Measurements from ENCODE around the gene ASPN.

ASPN gene

DNA sequence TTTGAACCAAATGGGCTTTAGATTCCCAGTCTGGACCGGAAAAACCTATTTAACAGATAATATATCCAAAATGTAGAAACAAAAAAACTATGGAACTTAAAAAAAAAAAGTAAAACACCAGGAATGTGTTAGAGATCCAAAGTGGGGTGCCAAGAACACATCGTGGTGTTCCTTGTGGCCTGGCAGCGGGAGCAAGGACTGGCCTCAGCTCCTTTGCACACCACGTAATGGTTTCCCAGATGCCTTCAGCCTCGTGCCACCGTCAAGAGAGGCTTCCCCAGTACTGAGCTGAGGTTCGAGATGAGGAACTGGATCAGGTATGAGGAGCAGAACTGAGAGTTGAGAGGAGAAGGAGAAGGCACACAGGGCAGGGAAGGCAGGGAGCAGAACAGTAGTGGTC is 3.5 kb downstream of the ASPN start:
- H3K9me3 ChIP-seq, result no peaks in the 10 kb centered on the region
- H3K36me3 ChIP-seq (replicated peaks), result no peaks in the 10 kb centered on the region
- no peak overlapping the region for H3K4me3 ChIP-seq
- H3K4me1 ChIP-seq, result peaks cover 7% of the 10 kb centered on the region
- H3K27me3 ChIP-seq (ENCODE audit: low read depth), result no peaks in the 10 kb centered on the region
- DNase-seq (ENCODE audit: low spot score in 2 of 2), result no peak
- in situ Hi-C loops (cut with MboI; ENCODE audit: low sequenced_read_pairs), result no loop called here

DNA sequence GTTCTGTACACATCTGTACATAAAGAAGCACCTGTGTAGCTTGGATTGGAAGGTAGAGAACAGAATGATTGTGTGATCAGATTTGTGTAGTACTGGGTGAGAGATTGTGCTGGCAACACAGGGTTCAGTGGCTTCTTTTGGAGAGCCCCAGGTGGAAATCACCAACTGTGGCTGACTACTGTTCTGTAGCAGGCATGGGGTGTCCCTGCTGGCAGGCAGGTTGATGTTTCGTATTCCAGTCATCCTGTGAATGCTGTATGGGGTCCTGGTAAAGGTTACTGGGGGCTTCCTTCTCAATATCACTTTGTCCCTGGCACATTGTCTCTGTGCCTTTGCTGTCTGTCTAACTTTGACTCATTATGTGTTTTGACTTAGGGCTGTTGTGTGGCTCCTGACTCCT is 5.3 kb downstream of the ASPN start:
- Histone ChIP-seq H3K4me3 (no peak overlapping the region), H3K9me3 (no peaks in the 10 kb centered on the region), H3K4me1 (peaks cover 7% of the 10 kb centered on the region), H3K27me3 (ENCODE audit: low read depth) (no peaks in the 10 kb centered on the region), H3K36me3 (replicated peaks) (no peaks in the 10 kb centered on the region)
- DNase-seq (ENCODE audit: low spot score in 2 of 2), result no peak
- in situ Hi-C loops (cut with MboI; ENCODE audit: low sequenced_read_pairs), result no loop called here

GRCh38 chr9:92474587-92474986 is 7.7 kb downstream of the ASPN start:
- DNase-seq (ENCODE audit: low spot score in 2 of 2), result no peak
- in situ Hi-C loops (cut with MboI; ENCODE audit: low sequenced_read_pairs), result no loop called here
- H3K9me3 ChIP-seq, result no peaks in the 10 kb centered on the region
- H3K4me3 ChIP-seq, result no peak overlapping the region
- H3K4me1 ChIP-seq, result no peaks in the 10 kb centered on the region
- H3K27me3 ChIP-seq (ENCODE audit: low read depth), result no peaks in the 10 kb centered on the region
- no peaks in the 10 kb centered on the region for H3K36me3 ChIP-seq (replicated peaks)

DNA sequence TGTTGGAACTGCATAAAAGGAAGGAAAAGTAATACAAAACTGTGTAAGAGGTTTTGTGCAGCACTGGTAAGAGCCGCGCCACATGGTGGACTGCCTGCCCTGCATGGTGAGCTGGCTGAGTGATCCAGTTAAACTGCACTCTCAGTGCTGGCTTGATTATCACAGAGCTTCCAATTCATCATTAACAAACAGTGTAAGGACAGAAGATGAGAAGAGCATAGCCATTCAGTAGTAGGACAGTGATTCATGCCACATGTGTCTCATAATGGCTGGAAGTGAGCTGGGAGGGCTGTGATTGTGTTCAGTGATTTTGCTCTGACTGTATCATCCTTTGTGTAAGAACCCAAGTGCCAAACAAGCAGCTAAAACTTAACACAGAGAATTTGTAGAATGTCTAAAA is 14.1 kb downstream of the ASPN start:
- Histone ChIP-seq H3K27me3 (ENCODE audit: low read depth) (no peaks in the 10 kb centered on the region), H3K36me3 (replicated peaks) (no peaks in the 10 kb centered on the region), H3K9me3 (no peaks in the 10 kb centered on the region), H3K4me3 (no peak overlapping the region), H3K4me1 (no peaks in the 10 kb centered on the region)
- in situ Hi-C loops (cut with MboI; ENCODE audit: low sequenced_read_pairs), result no loop called here
- no peak for DNase-seq (ENCODE audit: low spot score in 2 of 2)

- Histone ChIP-seq H3K36me3 (replicated peaks) (no peaks in the 10 kb centered on the region), H3K27me3 (ENCODE audit: low read depth) (no peaks in the 10 kb centered on the region), H3K9me3 (no peaks in the 10 kb centered on the region), H3K4me1 (no peaks in the 10 kb centered on the region), H3K4me3 (no peak overlapping the region)
- in situ Hi-C loops (cut with MboI; ENCODE audit: low sequenced_read_pairs), result no loop called here
- no peak for DNase-seq (ENCODE audit: low spot score in 2 of 2)
These were observed 14.8 kb downstream of the ASPN start for GRCh38 chr9:92467511-92467910.

DNA sequence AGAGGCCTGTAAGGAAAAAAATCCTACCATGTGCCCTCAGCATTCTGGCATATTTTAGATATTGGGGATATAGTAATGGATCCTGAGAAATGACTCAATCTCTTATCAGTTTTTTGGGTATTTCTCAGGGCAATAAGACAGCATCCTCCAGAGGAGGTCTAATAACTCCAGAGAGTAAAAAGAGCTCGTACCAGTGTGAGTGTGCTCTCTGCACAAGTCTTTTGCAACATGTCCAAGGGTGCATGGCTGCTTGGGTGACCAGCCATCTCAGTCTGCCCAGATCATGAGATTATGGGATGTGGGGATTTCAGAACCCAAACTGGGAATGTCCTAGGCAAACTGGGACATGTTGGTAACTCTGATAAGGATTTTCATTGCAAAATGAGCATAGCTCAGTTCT is 15.3 kb downstream of the ASPN start:
- Histone ChIP-seq H3K27me3 (ENCODE audit: low read depth) (no peaks in the 10 kb centered on the region), H3K36me3 (replicated peaks) (no peaks in the 10 kb centered on the region), H3K4me1 (no peaks in the 10 kb centered on the region), H3K9me3 (no peaks in the 10 kb centered on the region), H3K4me3 (no peak overlapping the region)
- in situ Hi-C loops (cut with MboI; ENCODE audit: low sequenced_read_pairs), result no loop called here
- no peak for DNase-seq (ENCODE audit: low spot score in 2 of 2)

DNA sequence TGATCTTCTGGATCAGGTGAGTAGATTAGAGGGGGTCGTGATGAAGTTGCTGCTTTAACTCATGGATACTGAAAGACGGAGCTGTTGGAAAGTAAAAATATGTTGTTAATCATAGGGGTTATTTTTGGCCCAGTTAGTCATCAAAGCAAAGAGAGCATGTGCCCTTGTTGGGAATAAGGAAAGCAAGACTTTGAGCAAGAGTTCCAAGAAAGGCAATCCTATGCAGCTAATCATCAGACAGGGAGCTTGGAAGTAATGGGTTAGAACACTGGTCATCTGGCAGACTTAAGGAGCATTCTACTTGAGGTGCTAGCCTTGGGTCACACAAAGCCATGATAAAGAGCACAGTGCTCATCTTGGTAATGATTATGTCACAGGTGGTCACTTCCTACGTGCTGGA is 18.3 kb downstream of the ASPN start:
- DNase-seq (ENCODE audit: low spot score in 2 of 2), result no peak

GRCh38 chr9:92463387-92463786 is 18.9 kb downstream of the ASPN start:
- no peaks in the 10 kb centered on the region for H3K4me1 ChIP-seq
- DNase-seq (ENCODE audit: low spot score in 2 of 2), result no peak
- H3K36me3 ChIP-seq (replicated peaks), result no peaks in the 10 kb centered on the region
- no peaks in the 10 kb centered on the region for H3K9me3 ChIP-seq
- in situ Hi-C loops (cut with MboI; ENCODE audit: low sequenced_read_pairs), result no loop called here
- no peaks in the 10 kb centered on the region for H3K27me3 ChIP-seq (ENCODE audit: low read depth)
- H3K4me3 ChIP-seq, result no peak overlapping the region

More for the DNA sequence above, 18.3 kb downstream of the ASPN start:
- Histone ChIP-seq H3K4me1 (no peaks in the 10 kb centered on the region), H3K36me3 (replicated peaks) (no peaks in the 10 kb centered on the region), H3K27me3 (ENCODE audit: low read depth) (no peaks in the 10 kb centered on the region), H3K9me3 (no peaks in the 10 kb centered on the region), H3K4me3 (no peak overlapping the region)
- in situ Hi-C loops (cut with MboI; ENCODE audit: low sequenced_read_pairs), result no loop called here

- Histone ChIP-seq H3K4me1 (no peaks in the 10 kb centered on the region), H3K36me3 (replicated peaks) (no peaks in the 10 kb centered on the region), H3K27me3 (ENCODE audit: low read depth) (no peaks in the 10 kb centered on the region), H3K4me3 (no peak overlapping the region), H3K9me3 (no peaks in the 10 kb centered on the region)
- in situ Hi-C loops (cut with MboI; ENCODE audit: low sequenced_read_pairs), result no loop called here
- DNase-seq (ENCODE audit: low spot score in 2 of 2), result no peak
These were observed 24.7 kb downstream of the ASPN start for GRCh38 chr9:92457576-92457975.

DNA sequence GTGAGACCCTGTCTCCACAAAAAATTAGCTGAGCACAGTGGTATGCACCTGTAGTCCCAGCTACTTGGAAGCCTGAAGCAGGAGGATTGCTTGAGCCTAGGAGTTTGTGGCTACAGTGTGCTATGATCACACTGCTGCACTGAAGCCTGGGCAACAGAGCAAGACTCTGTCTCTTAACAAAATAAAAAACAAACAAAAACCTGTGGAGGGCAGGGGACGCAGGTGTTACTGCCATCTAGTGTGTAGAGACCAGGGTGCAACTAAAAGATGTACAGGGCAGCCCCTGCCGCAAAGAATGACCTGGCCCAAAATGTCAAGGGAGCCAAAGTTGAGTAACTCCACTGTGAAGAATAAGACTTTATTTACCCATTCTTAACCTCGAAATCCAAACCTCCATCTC is 27.1 kb downstream of the ASPN start:
- no peaks in the 10 kb centered on the region for H3K9me3 ChIP-seq
- DNase-seq (ENCODE audit: low spot score in 2 of 2), result peak in 1 of 2 experiments; percentile 10
- in situ Hi-C loops (cut with MboI; ENCODE audit: low sequenced_read_pairs), result no loop called here
- no peaks in the 10 kb centered on the region for H3K36me3 ChIP-seq (replicated peaks)
- H3K27me3 ChIP-seq (ENCODE audit: low read depth), result no peaks in the 10 kb centered on the region
- no peaks in the 10 kb centered on the region for H3K4me1 ChIP-seq
- no peak overlapping the region for H3K4me3 ChIP-seq

DNA sequence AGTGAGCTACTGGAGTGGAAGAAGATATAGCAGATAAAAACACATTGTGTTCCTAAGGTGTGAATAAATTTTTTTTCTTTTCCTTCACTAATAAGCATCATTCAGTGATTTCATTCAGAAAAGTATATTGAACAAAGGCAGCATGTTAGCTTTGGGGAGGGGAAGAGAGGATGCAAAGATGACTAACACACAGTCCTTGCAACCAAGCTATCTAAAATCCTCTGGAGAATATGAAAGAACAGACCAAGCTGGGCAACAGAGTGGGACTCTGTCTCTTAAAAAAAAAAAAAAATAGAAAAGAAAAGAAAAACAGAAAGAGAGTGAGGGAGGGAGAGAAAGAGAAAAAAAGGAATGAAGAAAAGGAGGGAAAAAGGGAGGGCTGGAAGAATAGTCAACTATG is 35.8 kb downstream of the ASPN start:
- no peak overlapping the region for H3K4me3 ChIP-seq
- no peaks in the 10 kb centered on the region for H3K27me3 ChIP-seq (ENCODE audit: low read depth)
- in situ Hi-C loops (cut with MboI; ENCODE audit: low sequenced_read_pairs), result no loop called here
- no peaks in the 10 kb centered on the region for H3K4me1 ChIP-seq
- H3K36me3 ChIP-seq (replicated peaks), result no peaks in the 10 kb centered on the region
- no peak for DNase-seq (ENCODE audit: low spot score in 2 of 2)
- H3K9me3 ChIP-seq, result no peaks in the 10 kb centered on the region

GRCh38 chr9:92444841-92445240 is 37.5 kb downstream of the ASPN start:
- DNase-seq (ENCODE audit: low spot score in 2 of 2), result no peak
- in situ Hi-C loops (cut with MboI; ENCODE audit: low sequenced_read_pairs), result no loop called here
- no peaks in the 10 kb centered on the region for H3K36me3 ChIP-seq (replicated peaks)

DNA sequence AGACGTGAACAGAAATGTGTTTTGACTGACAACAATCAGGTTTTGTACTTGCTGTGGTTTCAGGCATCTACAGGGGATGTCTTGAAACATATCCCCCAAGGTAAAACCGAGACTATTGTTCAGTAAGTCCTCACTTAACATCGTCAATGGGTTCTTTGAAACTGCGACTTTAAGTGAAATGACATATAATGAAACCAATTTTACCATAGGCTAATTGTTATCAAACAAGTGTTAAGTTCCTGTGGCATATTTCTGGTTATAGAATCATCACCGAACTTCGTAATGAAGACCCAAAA is 41.6 kb downstream of the ASPN start:
- no peaks in the 10 kb centered on the region for H3K9me3 ChIP-seq
- no peak for DNase-seq (ENCODE audit: low spot score in 2 of 2)
- H3K4me1 ChIP-seq, result no peaks in the 10 kb centered on the region
- in situ Hi-C loops (cut with MboI; ENCODE audit: low sequenced_read_pairs), result no loop called here
- no peaks in the 10 kb centered on the region for H3K36me3 ChIP-seq (replicated peaks)
- H3K27me3 ChIP-seq (ENCODE audit: low read depth), result no peaks in the 10 kb centered on the region
- no peak overlapping the region for H3K4me3 ChIP-seq

More at GRCh38 chr9:92444841-92445240, 37.5 kb downstream of the ASPN start:
- Histone ChIP-seq H3K4me1 (no peaks in the 10 kb centered on the region), H3K9me3 (no peaks in the 10 kb centered on the region), H3K4me3 (no peak overlapping the region), H3K27me3 (ENCODE audit: low read depth) (no peaks in the 10 kb centered on the region)

DNA sequence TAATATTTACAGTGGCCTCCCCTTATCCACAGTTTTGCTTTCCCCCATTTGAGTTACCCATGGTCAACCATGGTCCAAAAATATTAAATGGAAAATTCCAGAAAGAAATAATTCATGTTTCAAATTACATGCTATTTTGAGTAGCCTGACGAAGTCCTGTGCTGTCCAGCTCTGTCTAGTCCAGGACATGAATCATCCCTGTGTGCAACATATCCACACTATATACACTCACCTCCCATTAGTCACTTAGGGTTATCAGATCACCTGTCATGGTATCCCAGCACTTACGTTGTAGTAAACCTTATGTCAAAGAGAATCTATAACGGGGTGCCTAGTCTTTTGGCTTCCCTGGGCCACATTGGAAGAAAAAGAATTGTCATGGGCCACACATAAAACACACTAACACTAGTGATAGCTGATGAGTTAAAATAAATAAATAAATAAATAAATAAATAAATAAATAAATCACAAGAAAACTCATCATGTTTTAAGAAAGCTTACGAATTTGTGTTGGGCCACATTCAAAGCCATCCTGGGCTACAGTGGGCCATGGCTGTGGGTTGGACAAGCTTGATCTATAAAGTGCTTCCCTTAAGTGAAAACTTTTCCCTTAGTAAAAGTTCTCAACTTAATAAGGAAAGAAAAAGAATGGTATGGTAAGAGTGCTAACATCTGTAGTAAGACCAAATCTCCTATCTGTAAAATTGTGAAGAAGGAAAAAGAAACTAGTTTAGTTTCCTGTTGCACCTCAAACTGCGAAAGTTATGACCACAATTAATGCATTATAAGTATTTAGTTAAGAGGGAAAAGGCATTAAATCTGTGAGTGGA is 42.2 kb downstream of the ASPN start:
- H3K27me3 ChIP-seq (ENCODE audit: low read depth), result no peaks in the 10 kb centered on the region
- in situ Hi-C loops (cut with MboI; ENCODE audit: low sequenced_read_pairs), result no loop called here
- H3K4me3 ChIP-seq, result no peak overlapping the region
- no peaks in the 10 kb centered on the region for H3K36me3 ChIP-seq (replicated peaks)
- no peaks in the 10 kb centered on the region for H3K4me1 ChIP-seq
- DNase-seq (ENCODE audit: low spot score in 2 of 2), result no peak
- no peaks in the 10 kb centered on the region for H3K9me3 ChIP-seq

- in situ Hi-C loops (cut with MboI; ENCODE audit: low sequenced_read_pairs), result no loop called here
- DNase-seq (ENCODE audit: low spot score in 2 of 2), result no peak
- Histone ChIP-seq H3K27me3 (ENCODE audit: low read depth) (no peaks in the 10 kb centered on the region), H3K4me1 (no peaks in the 10 kb centered on the region), H3K36me3 (replicated peaks) (no peaks in the 10 kb centered on the region), H3K9me3 (no peaks in the 10 kb centered on the region), H3K4me3 (no peak overlapping the region)
These were observed 43.3 kb downstream of the ASPN start for GRCh38 chr9:92438900-92439526.
